ENCODE measurements around the gene RPS6KA6.

RPS6KA6 gene

GRCh38 chrX:84187533-84188319 is at the start of gene RPS6KA6:
RPS6KA6 (minus strand) TSS chrX:84188199; CDS start chrX:84187899, 300 bp downstream.
- FAIRE-seq: no peak

- no peak for FAIRE-seq
Measured at GRCh38 chrX:84224741-84225140, 36.7 kb upstream of the RPS6KA6 start.

GRCh38 chrX:84223261-84223660 is 35.3 kb upstream of the RPS6KA6 start:
- no peak for FAIRE-seq

GRCh38 chrX:84221181-84221580 is 33.2 kb upstream of the RPS6KA6 start:
- FAIRE-seq: no peak

GRCh38 chrX:84219551-84219950 is 31.6 kb upstream of the RPS6KA6 start:
- FAIRE-seq: no peak

GRCh38 chrX:84218726-84219125 is 30.7 kb upstream of the RPS6KA6 start:
- FAIRE-seq: no peak

GRCh38 chrX:84216881-84217280 is 28.9 kb upstream of the RPS6KA6 start:
- no peak for FAIRE-seq

GRCh38 chrX:84216406-84216805 is 28.4 kb upstream of the RPS6KA6 start:
- no peak for FAIRE-seq

- FAIRE-seq: no peak
Measured at GRCh38 chrX:84205276-84205675, 17.3 kb upstream of the RPS6KA6 start.

- no peak for FAIRE-seq
Measured at GRCh38 chrX:84199688-84200087, 11.7 kb upstream of the RPS6KA6 start.

- no peak for FAIRE-seq
Measured at GRCh38 chrX:84197550-84197949, 9.6 kb upstream of the RPS6KA6 start.

GRCh38 chrX:84192006-84192405 is 4.0 kb upstream of the RPS6KA6 start:
- no peak for FAIRE-seq

- no peak for FAIRE-seq
Measured at GRCh38 chrX:84189125-84189524, 1.1 kb upstream of the RPS6KA6 start.

- no peak for FAIRE-seq
Measured at GRCh38 chrX:84188320-84188834, 378 bp upstream of the RPS6KA6 start.

GRCh38 chrX:84186603-84187532 is 1.1 kb downstream of the RPS6KA6 start:
- FAIRE-seq: no peak

GRCh38 chrX:84182516-84182915 is 5.5 kb downstream of the RPS6KA6 start:
- FAIRE-seq: no peak

- FAIRE-seq: no peak
Measured at GRCh38 chrX:84175958-84176357, 12.0 kb downstream of the RPS6KA6 start.

GRCh38 chrX:84175274-84175673 is 12.7 kb downstream of the RPS6KA6 start:
- no peak for FAIRE-seq

GRCh38 chrX:84174348-84174747 is 13.7 kb downstream of the RPS6KA6 start:
- no peak for FAIRE-seq

- no peak for FAIRE-seq
Measured at GRCh38 chrX:84170931-84171330, 17.1 kb downstream of the RPS6KA6 start.

- no peak for FAIRE-seq
Measured at GRCh38 chrX:84168574-84168973, 19.4 kb downstream of the RPS6KA6 start.

GRCh38 chrX:84168095-84168494 is 19.9 kb downstream of the RPS6KA6 start:
- FAIRE-seq: no peak

- FAIRE-seq: no peak
Measured at GRCh38 chrX:84165711-84166110, 22.3 kb downstream of the RPS6KA6 start.

- no peak for FAIRE-seq
Measured at GRCh38 chrX:84162401-84162800, 25.6 kb downstream of the RPS6KA6 start.

Measured in A204.1 (cell line).